NCI-H1694 treated with DMSO at 0.1 percent for 48 hours (cell line): Measurements from ENCODE around the gene UNC5B.

Experiments
- DNase-seq: peaks from one replicate; lab custom pipeline; 2025; lab: John Stamatoyannopoulos, UW

Gene UNC5B

DNA sequence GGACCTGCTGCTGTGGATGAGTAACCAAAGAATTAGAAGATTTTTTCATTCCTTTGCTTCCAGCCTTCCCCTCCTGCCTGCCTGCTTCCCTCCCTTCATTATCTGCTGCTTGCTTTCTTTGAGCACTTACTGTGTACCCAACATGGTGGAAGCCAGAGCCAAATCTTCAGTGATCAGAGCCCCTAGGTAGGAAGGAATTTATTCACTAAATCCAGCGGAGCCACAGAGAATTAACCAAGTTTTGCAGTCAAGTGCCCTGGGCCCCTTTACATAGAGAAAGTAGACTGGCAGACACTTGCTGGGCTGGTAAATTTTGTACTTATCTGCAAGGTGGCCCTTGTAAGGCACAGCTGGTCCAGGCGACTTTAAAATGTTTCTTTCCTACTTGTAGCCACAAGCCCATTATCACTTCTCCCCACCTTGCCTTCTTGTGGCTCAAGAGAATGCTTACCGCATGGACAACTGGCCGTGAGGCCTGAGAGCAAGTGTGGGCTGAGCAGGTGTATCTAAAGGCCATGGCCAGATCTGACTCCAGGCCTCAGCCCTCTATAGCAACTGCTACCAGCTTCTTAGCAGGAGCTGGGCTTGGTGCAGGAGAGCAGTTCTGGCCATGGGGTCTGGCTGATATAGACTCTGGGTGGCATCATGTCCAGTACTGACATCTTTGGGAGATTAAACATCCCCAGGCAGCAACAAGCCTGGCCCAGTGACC is 11.1 kb downstream of the UNC5B start:
- DNase-seq = no peak

DNA sequence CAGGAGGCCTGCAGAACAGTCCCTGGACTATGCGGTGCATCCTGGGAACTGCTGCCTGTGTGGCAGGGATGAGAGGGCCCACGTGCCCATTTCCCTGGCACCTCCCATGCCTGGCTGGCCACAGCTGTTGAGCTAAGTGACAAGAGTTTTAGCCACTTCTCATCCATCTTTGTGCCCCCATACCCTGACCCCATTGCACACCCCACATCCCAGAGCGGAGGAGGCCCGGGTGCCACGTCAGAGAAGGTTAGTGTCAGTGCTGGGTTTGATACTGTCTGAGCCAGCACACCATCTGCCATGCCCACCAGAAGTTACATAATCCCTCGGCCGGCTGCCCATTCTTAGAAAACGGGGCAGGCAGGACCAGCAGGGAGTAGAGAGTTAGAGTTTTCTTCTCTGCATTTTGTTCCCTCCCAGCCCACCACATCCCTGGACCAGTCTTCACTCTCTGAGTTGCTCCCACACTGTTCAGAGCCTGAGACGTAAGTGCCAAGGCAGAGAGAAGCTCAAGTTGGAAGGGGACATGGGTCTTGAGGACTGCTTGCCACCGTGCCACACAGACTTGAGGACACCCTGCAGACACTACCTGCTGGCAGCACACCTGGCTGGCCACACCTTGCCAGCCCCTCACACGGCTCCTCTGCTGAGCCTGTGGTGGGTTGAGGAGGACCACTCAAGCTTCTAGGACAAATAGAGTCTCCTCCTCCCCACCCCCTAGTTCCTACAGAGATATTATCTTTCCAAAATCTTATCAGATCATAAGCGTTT is 13.1 kb downstream of the UNC5B start:
- DNase-seq = peak; percentile 57

DNA sequence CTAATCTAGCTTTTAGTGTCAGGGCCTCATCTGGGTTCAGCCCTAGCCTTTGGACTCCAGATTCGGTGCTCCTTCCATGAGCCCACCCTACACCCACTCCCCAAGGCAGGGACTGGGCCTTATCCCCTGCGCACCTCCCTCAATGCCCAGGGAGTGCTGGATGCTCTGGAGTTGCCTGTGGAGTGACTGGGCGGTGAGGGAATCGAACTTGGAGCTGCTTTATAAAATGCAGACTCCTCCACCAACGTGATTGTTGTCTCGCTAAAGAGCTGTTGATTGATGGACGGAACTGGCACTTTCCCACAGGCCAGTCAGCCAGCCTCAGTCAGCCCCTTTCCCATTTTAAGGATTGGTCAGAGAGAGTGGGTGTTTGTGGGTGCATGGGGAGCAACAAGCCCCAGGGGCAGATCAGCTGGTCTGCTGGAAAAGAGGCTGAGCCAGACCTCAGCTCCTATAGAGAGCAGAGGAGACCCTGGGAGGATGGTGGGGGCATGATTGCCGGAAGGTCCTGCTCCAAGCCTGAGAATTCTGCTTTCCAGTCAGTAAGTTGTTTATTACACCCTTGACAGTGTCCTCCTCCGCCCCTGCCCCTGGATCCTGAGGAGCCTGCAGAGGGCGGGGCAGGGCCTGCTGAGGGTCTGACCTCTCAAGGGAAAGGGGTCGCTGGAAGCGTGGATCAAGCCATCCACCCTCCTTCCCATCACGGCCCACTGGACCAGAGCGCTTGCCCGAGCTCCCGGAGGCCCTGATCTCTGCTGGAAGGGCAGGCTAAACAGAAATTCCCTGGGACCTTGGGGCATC is 16.7 kb downstream of the UNC5B start:
- no peak for DNase-seq

DNA sequence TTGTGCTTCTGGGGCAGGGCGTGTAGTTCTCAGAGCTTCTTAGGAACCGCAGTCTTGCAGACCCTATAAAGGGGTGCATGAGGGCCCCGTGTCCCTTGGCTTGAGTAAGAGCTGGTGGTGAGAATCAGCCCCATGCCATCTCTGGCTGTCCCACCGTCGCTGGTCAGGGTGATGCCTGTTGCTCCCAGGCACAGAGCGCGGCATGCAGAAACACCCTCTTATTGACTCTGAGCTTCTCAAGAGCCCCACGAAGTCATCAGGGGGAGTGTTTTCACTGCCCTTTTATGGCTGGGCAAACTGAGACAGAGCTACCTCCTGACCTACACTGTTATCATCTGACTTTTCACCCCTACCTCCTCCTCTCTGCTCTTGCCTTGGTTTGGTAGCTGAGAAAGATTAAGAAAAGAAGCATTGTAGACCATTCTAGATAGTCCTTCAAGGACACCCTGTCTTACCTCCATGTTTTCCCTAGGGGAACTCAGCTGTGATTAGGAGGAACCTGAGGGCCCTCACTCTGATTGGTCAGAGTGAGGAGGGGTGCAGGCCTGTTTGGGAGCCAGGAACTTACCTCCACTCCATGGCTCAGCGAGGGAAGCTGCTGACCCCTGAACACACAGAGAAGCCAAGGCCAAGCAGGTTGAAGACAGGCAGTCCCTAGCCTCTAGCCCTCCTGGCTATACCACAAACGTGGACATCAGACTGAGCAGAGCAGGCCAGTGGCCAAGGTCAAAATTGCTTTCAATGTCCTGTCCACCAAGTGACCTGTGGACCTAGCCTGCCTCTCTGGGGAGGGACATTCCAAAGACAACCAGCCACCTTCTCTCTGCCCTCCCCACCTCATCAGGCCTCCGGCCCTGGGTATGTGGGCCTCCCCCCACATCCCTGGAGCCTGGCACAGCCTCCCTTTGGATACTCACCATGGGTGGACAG is 17.6 kb downstream of the UNC5B start:
- no peak for DNase-seq

DNA sequence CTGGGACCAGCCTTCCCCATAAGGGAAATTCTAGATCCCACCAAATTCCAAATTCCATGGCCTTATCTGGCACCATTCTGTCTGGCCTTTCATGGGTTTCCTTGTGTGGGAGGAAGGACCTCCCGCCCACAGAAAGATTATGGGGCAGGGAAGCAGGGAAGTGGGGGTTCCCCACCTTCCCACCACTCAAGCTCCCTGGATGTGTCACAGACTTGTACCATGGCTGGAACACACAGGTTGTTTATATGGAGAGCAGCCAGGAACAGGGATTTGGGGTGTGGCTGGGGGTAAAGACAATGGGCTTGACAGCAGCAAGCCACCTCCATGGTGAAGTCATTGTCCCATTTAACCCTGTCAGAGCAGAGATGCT is 18.3 kb downstream of the UNC5B start:
- DNase-seq = no peak

- DNase-seq = no peak
Observed at GRCh38 chr10:71231206-71231605, 18.8 kb downstream of the UNC5B start.

DNA sequence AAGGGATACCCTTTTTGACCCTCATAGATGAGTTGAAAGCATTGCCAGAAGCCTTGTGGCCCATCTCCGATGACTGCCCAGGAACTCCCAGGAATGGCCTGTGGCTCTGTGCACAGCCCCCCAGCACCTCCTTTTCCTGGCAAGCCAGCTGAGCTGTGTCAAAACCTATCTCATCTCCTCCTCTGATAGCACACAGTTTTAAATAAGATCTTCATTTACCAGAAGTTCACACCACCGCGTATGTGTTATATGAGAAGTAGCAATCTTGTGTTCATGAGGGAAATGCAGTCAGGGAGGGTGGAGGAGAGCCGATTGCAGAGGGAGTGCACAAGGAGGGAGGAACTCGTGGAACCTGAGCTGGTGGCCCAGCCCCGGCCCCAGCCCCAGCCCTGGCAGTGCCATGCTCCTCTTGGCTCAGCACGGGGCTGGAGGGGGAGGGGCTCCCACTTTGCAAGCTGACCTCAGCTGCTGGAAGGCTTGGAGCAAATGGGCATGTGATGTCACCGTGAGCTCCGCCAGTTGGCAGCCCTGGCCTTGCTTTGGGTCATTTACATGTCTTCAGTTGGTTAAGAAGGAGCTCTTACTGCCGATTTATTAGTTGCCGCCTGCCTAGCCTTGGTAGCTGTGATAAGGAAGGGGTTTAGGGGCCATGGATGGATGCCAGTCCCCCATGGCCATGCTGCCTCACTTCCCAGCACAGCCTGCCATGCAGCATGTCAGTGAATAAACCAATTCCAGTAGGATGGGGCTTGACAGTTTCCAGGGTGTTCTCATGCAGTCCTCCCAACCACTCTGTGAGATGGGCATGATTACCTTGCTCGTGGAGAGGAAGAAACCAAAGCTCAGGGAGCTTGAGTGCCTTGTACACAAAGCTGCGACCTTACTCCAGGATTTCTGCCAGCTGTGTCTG is 20.0 kb downstream of the UNC5B start:
- DNase-seq = peak; percentile 39

DNA sequence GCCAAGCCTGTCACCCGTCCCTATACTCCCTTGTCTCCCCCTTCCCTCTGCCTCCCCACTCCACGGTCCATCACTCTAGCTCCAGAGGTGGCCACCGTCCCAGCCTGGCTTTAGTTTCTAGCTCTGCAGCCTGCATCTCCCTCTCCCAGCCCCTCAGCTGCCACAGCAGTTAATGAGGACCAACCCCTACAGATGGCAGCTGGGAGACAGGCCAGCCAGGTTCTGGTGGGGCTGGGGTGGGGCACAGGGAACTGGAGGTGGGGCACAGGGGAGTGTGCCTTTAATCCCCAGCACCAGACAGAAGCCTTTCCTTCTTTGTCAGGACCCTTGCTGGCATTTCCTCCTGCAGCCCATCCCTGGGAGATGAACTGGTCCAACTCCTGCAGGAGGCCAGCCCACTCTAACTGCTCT is 21.1 kb downstream of the UNC5B start:
- peak; percentile 74 for DNase-seq

- DNase-seq = no peak
Observed at GRCh38 chr10:71234004-71234894, 21.9 kb downstream of the UNC5B start.

GRCh38 chr10:71234970-71235685 is 22.8 kb downstream of the UNC5B start:
- DNase-seq = no peak

DNA sequence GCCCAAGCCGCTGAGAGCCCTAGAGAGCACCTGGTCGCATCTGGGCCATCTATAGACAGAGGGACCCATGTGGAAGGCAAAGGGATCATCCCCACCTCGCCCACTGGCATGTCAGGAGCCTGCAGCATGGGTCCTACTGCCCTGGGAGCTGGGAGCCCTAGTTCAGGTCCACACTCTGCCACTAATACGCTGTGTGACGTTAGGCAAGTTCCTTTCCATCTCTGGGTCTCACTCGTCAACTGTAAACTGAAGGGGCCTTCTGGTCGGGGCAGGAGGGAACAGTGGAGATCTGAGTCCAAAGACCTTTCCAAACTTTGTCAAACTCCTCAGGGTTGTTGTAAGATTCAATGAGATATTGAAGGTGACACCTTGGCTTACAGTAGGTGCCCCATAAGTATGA is 23.4 kb downstream of the UNC5B start:
- no peak for DNase-seq

DNA sequence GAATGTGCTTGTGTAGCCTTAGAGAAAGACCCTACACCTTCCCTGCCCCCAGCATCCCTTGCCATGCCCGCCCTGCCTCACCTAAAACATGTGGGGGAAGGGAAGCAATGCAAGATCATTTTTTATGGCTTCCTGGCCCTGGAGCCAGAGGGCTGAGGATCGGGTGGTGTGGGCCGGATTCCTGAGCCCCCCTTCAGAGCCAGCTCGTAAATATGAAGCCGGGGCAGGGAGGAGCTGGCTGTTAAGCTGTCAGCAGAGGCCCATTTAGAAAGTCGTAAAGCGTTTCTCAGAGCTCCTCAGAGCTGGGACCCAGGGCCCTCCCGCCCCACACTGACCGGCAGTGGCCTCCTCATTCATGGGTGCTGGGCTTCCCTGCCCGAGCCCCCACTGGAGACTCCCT is 23.9 kb downstream of the UNC5B start:
- no peak for DNase-seq

DNA sequence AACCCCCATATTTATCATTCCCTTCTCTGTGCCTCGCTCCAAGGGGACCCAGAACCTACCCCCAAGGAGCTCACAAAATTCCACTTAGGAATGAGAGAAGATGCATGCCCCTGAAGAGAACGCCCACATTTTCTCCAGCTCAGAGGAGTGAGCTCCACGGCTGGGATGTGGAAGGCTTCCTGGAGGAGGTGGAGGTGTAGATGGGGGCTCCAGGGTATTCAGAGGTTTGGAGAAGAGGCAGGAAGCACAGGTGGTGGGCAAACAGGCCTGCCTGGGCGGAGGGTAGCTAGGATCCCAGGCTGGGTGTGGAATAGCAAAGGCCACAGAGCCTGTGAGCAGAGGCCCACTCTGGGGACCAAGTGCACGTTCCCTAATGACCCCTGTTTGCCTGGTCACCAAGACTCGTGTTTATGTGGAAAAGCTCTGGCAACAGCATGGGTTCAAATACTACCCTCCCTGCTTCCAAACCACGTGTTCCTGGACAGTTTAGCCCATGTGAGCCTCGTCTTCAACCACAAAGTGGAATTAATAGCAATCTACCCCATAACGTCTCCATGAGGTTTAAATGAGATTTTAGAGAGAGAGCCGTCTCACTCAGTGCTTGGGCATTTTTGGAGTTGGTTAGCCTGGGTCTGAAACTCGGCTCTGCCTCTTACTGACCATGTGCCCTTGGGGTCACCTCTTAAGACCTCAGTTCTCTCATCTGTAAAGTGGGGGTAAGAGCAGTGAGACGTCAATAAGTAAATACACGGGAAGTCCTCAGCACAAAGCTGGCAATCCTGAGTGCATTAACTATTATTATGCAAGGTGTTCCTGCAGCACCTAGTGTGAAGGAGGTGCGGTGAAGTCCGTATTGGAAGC is 24.7 kb downstream of the UNC5B start:
- no peak for DNase-seq

DNA sequence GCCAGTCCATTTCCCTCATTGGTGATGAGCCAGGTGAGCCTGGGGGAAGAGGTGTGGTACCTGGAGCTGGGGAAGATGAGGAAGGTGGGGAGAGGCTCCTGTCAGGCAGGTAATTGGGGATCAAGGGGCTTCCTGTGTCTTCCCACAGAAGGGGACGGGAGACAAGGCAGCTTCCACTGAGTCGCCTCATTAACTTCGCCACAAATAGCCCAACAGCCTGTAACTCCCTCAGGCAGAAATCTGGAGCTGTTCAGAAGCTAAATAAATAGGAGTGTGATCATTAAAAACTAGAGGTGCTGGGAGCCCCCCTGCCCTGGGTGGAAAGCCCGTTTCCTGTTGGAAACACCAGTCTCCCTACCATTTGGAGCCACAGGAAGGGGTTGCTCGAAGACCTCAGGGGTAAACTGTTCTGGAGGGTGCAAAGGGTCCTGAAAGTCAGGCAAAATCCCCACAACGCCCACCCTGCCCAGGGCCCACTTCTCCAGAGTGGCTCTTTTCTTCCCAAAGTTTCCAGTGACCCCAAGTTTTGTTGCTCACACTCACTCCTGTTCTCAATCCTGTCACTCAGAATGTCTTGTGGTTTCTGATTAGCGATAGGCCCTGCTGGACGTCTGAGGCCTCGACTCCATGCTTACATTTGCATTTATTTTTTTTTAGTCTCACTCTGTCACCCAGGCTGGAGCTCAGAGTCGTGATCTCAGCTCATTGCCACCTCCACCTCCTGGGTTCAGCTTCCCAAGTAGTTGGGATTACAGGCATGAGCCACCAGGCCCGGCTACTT is 25.7 kb downstream of the UNC5B start:
- DNase-seq = peak; percentile 31

GRCh38 chr10:71238626-71239025 is 26.3 kb downstream of the UNC5B start:
- DNase-seq = no peak

DNA sequence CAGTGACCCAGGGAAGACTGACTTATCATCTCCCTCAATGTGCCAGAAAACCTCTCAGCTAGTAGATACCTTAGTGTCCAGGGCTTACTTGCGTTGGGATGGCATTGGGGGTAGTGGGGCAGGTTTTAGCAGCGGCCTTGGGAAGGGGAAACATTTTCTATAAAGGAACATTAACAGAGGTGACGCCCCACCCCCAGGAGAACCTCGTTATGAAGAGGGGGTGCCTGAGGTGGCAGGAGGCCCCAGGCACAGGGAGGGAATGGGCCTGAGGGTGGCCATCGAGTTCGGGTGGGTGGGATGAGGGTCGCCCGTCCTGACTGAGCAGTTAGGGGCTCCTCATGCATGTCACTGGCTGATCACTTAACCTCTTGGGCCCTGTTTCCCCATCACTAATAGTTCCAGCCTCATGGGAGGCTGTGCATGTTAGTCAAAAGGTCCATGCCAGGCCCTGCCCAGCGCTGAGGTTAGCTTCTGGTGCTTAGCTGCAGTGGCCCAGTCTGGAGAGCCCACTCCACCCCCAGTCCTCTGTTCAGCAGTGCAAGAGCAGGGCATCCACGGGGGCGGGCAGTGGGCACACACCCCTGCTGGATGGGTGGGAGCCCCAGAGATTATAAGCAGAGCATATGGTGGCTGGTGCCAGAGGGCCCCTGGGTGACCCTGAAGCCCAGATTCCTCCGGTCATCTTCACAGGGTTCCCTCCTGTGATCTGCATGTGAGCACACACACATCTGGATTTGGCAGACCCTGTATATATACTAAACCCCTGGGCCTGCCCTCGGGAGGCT is 27.0 kb downstream of the UNC5B start:
- DNase-seq = no peak
